ENCODE data around the gene STRBP.

GRCh38 chr9:123111427-123112014, 156.9 kb downstream of the STRBP start:
- TF ChIP-seq CTCF (IDR thresholded peaks at IDR 0.05; ENCODE audit: insufficient read depth, low read length), result no peak
- TF ChIP-seq GABPA (IDR thresholded peaks at IDR 0.05; ENCODE audit: low read depth), result no peak

Data from HL-60 (cell line).